Erythroblast (primary cell): ENCODE results near the gene CTCF.

Experiments used
- DNase-seq, 2 experiments: peaks; one replicate each; lab custom pipeline; 2025; lab: John Stamatoyannopoulos, UW
- GATA1 ChIP-seq: IDR thresholded peaks from 2 replicates; pipeline ENCODE4 v1.6.1; 2011; ENCODE audit warnings: low read depth, mild to moderate bottlenecking, control low read depth, low read length, moderate library complexity
- POLR2A ChIP-seq: IDR thresholded peaks from 2 replicates; pipeline ENCODE4 v1.6.1; 2011; ENCODE audit warnings: mild to moderate bottlenecking, low read length

Gene CTCF

GRCh38 chr16:67636713-67637112, 74.4 kb downstream of the CTCF start:
- no peak for TF ChIP-seq POLR2A
- TF ChIP-seq GATA1, result no peak

GRCh38 chr16:67637625-67638024, 75.3 kb downstream of the CTCF start:
- no peak for DNase-seq
- TF ChIP-seq GATA1 (no peak), POLR2A (no peak)

More at GRCh38 chr16:67636713-67637112, 74.4 kb downstream of the CTCF start:
- DNase-seq, result no peak

- TF ChIP-seq GATA1 (no peak), POLR2A (no peak)
- DNase-seq, result no peak
Observed at GRCh38 chr16:67641779-67642708, 79.7 kb downstream of the CTCF start.

GRCh38 chr16:67644038-67644437, 81.7 kb downstream of the CTCF start:
- no peak for DNase-seq
- no peak for TF ChIP-seq GATA1
- TF ChIP-seq POLR2A, result no peak

- TF ChIP-seq GATA1 (no peak), POLR2A (no peak)
- DNase-seq, result no peak
Observed at GRCh38 chr16:67645397-67646121, 83.2 kb downstream of the CTCF start.

GRCh38 chr16:67647111-67647651, 84.9 kb downstream of the CTCF start:
- no peak for DNase-seq
- TF ChIP-seq POLR2A (no peak), GATA1 (no peak)

- TF ChIP-seq GATA1, result no peak
- no peak for TF ChIP-seq POLR2A
Observed at GRCh38 chr16:67647681-67648080, 85.4 kb downstream of the CTCF start.

GRCh38 chr16:67648088-67648763, 85.9 kb downstream of the CTCF start:
- TF ChIP-seq POLR2A (no peak), GATA1 (no peak)
- DNase-seq, result no peak

More at GRCh38 chr16:67647681-67648080, 85.4 kb downstream of the CTCF start:
- no peak for DNase-seq

GRCh38 chr16:67648764-67649407, 86.6 kb downstream of the CTCF start:
- no peak for DNase-seq
- no peak for TF ChIP-seq POLR2A
- TF ChIP-seq GATA1, result no peak

- TF ChIP-seq GATA1 (no peak), POLR2A (no peak)
- no peak for DNase-seq
Observed at GRCh38 chr16:67649494-67649931, 87.2 kb downstream of the CTCF start.

GRCh38 chr16:67650023-67650422, 87.7 kb downstream of the CTCF start:
- TF ChIP-seq POLR2A (no peak), GATA1 (no peak)

GRCh38 chr16:67651039-67651438, 88.7 kb downstream of the CTCF start:
- TF ChIP-seq POLR2A, result no peak
- no peak for TF ChIP-seq GATA1
- no peak for DNase-seq

More at GRCh38 chr16:67650023-67650422, 87.7 kb downstream of the CTCF start:
- no peak for DNase-seq

- TF ChIP-seq GATA1, result no peak
- no peak for TF ChIP-seq POLR2A
- no peak for DNase-seq
Observed at GRCh38 chr16:67651847-67652246, 89.5 kb downstream of the CTCF start.
